Heart right ventricle (tissue), 16 donors: ENCODE results near the gene CPNE4. TPM values are rescaled to one million over a fixed set of nuclear protein-coding genes. Genes with fewer than 3 reads are reported as not detected.

Source experiments
- ATAC-seq, 8 donors: fragments of 200-7000 bp; cut with Tn5 transposase; one replicate each; pipeline ENCODE4 v1.9.1; 2020; ENCODE audit warnings: mild to moderate bottlenecking in 8 of 8, moderate library complexity in 8 of 8, moderate number of reproducible peaks in 1 of 8
- DNase-seq, 2 donors: peaks; one replicate each; pipeline ENCODE4 v3.0.0-alpha.2; 2020
- H3K27ac ChIP-seq, 10 donors: fragments of 200-600 bp; sonication (generic) in 2 of 10; one replicate each; pipeline versions ENCODE4 v1.5.0 to v1.8.0; 2020 to 2022; ENCODE audit warnings: mild to moderate bottlenecking in 3 of 10
- H3K27me3 ChIP-seq, 7 donors: fragments of 200-600 bp; one replicate each; pipeline ENCODE4 v1.8.0; 2021 to 2022; ENCODE audit warnings: mild to moderate bottlenecking in 2 of 7
- H3K36me3 ChIP-seq, 9 donors: fragments of 200-600 bp; sonication (generic) in 1 of 9; one replicate each; pipeline versions ENCODE4 v1.5.0 to v1.8.0; 2020 to 2022; ENCODE audit warnings: mild to moderate bottlenecking in 2 of 9
- H3K4me1 ChIP-seq, 9 donors: fragments of 200-600 bp; sonication (generic) in 1 of 9; one replicate each; pipeline versions ENCODE4 v1.5.0 to v1.8.0; 2020 to 2022; ENCODE audit warnings: mild to moderate bottlenecking in 4 of 9
- H3K4me3 ChIP-seq, 10 donors: fragments of 200-600 bp; sonication (generic) in 2 of 10; one replicate each; pipeline versions ENCODE4 v1.5.0 to v1.8.0; 2020 to 2022; ENCODE audit warnings: mild to moderate bottlenecking in 7 of 10, moderate library complexity in 2 of 10
- H3K9me3 ChIP-seq, 11 donors: fragments of 200-600 bp in 10 of 11; sonication (generic) in 2 of 11; one replicate each; pipeline versions ENCODE4 v1.5.0 to v1.8.0; 2013 to 2022; ENCODE audit warnings: mild to moderate bottlenecking in 2 of 11, control low read depth in 1 of 11, moderate library complexity in 1 of 11
- CTCF ChIP-seq, 9 donors: fragments of 200-600 bp; sonication (generic) in 2 of 9; IDR thresholded peaks; one replicate each; pipeline versions ENCODE4 v1.5.0 to v1.8.0; 2021 to 2022; ENCODE audit warnings: antibody characterized with exemption in 9 of 9, mild to moderate bottlenecking in 5 of 9, moderate library complexity in 1 of 9
- WGBS, 2 donors: extraction: QIAGEN DNeasy Blood & Tissue Kit; methylation state at CpG; one replicate each; pipeline ENCODE4 v1.1.7; 2013; ENCODE audit warnings: inconsistent platforms in 1 of 2; 5-methylcytosine and 5-hydroxymethylcytosine counted together
- intact Hi-C, 10 donors: fragments of 100-400 bp; cut with DNase I; formaldehyde crosslinking; loops; one replicate each; pipeline versions ENCODE4 v1.11.1 to v1.14.2; 2022
- polyA plus RNA-seq, 2 donors: library from polyadenylated mRNA; stranded (reverse); fragments of 200-250 nt; gene quantifications; one replicate each; pipeline ENCODE4 v1.2.3, GENCODE V29; 2013
- total RNA-seq, 10 donors: library from RNA; stranded (reverse); fragmentation: NEBNext Ultra II Directional in 3 of 10; extraction: Animal tissue kit (Norgen Biotek cat#: 25700) in 3 of 10; gene quantifications; one replicate each; pipeline versions ENCODE4 v1.2.1 to v1.2.4, GENCODE V29; 2021 to 2023
- donor health status: Arrhythmogenic right ventricular cardiomyopathy.
- donor health status: ischemic (EF 13 %, LVEDD 7.1; RV severe dilation, severe dysfunction).
- donor health status: healthy with polysubstance abuse.
- donor health status: DM: no; HTN: yes; CAD: no.
- donor health status: DM: no; HTN: no; CAD: no.
- donor health status: ischemic (EF 25% LVEDD 6.9; RV normal size, moderate dysfunction).
- donor health status: ischemic (EF 25% LVEDD 5.7; RV mildly dilated, moderate dysfunction).
- donor health status: healthy.
- donor health status: DM: yes; HTN: yes; CAD: no.
- donor health status: Ischemic cardiomyopathy.
- donor health status: ischemic (EF 35%, LVEDD 5.7; RV mildly dilated, moderate dysfunction).
- donor health status: nonischemic (EF 11% LVEDD 7.7; RV severe dilation, severe dysfunction).
- donor health status: DM: yes; HTN: yes; CAD: no.
- donor health status: PGD.
- donor health status: ischemic (EF 29% LVEDD 5.4; RV normal size, mild dysfunction).
- donor health status: nonischemic (EF 23%, LVEDD 6.1; RV moderate dilation, normal function).

The CPNE4 gene
- total and polyA plus RNA-seq, 12 donors, result 1.5 to 116 (median 24.8) TPM

- no peak for TF ChIP-seq CTCF (IDR thresholded peaks at IDR 0.05)
- ATAC-seq (no peak), DNase-seq (no peak)
- Histone ChIP-seq H3K4me3 (no peak overlapping the region), H3K27me3 (no peaks in the 10 kb centered on the region), H3K36me3 (no peaks in the 10 kb centered on the region), H3K9me3 (no peaks in the 10 kb centered on the region), H3K4me1 (peaks cover 0 to 10% (median 0%) of the 10 kb centered on the region in 9 donors), H3K27ac (no peak overlapping the region)
- intact Hi-C loops, result no loop called here
- 94 to 100% methylated on average over 1 of the region's 1 CpG for WGBS, 2 donors
These were observed 198.9 kb downstream of the CPNE4 start for GRCh38 chr3:131835906-131836305.

- intact Hi-C loops, result no loop called here
- 96% methylated on average over 4 of the region's 4 CpGs for WGBS, 2 donors
- DNase-seq (no peak), ATAC-seq (no peak)
- H3K27me3 ChIP-seq, result no peaks in the 10 kb centered on the region
- no peaks in the 10 kb centered on the region for H3K4me1 ChIP-seq
- no peaks in the 10 kb centered on the region for H3K36me3 ChIP-seq
- no peak overlapping the region for H3K4me3 ChIP-seq
- TF ChIP-seq CTCF (IDR thresholded peaks at IDR 0.05), result no peak
- no peaks in the 10 kb centered on the region for H3K9me3 ChIP-seq
- no peak overlapping the region for H3K27ac ChIP-seq
These were observed 203.2 kb downstream of the CPNE4 start for GRCh38 chr3:131831608-131832007.

- no peak overlapping the region for H3K4me3 ChIP-seq
- H3K27ac ChIP-seq, result peak overlapping the region in 3 of 10 donors; percentile 18 to 62 (median 61)
- no peaks in the 10 kb centered on the region for H3K36me3 ChIP-seq
- DNase-seq (peak in 1 of 2 donors; percentile 3), ATAC-seq (peak in 3 of 8 donors; percentile 42 to 63 (median 50))
- no peak for TF ChIP-seq CTCF (IDR thresholded peaks at IDR 0.05)
- no peaks in the 10 kb centered on the region for H3K9me3 ChIP-seq
- H3K27me3 ChIP-seq, result no peaks in the 10 kb centered on the region
- intact Hi-C loops, result no loop called here
- 45 to 53% methylated on average over 3 of the region's 3 CpGs for WGBS, 2 donors
- H3K4me1 ChIP-seq, result peaks cover 0 to 29% (median 0%) of the 10 kb centered on the region in 9 donors
These were observed 213.5 kb downstream of the CPNE4 start for GRCh38 chr3:131821191-131821762.

- Histone ChIP-seq H3K4me3 (no peak overlapping the region), H3K27ac (peak overlapping the region in 5 of 10 donors; percentile 17 to 43 (median 41)), H3K27me3 (no peaks in the 10 kb centered on the region), H3K36me3 (no peaks in the 10 kb centered on the region), H3K4me1 (peaks cover 0 to 29% (median 0%) of the 10 kb centered on the region in 9 donors), H3K9me3 (no peaks in the 10 kb centered on the region)
- no peak for TF ChIP-seq CTCF (IDR thresholded peaks at IDR 0.05)
- DNase-seq (no peak), ATAC-seq (peak in 4 of 8 donors; percentile 54 to 85 (median 70))
- WGBS, 2 donors, result 56 to 62% methylated on average over 5 of the region's 5 CpGs
- intact Hi-C loops, result no loop called here
These were observed 215.3 kb downstream of the CPNE4 start for GRCh38 chr3:131819381-131820055.
